Fibroblast of pulmonary artery (primary cell): Measurements from ENCODE around the gene ZBTB11.
A peak's percentile ranks its signal among the peaks of the same experiment; 100 is the strongest.
"Not testable (repeated sequence)": the region's sequence is repeated elsewhere in the genome, so short reads cannot be mapped to it uniquely, and the experiment has no call there.

Experiments used
- DNase-seq: peaks from one replicate; pipeline ENCODE4 v3.0.0-alpha.2; 2010; ENCODE audit warnings: low read depth
- H3K4me3 ChIP-seq: replicated peaks from 2 replicates; pipeline ENCODE4 v1.5.1; 2011; ENCODE audit warnings: low read depth, mild to moderate bottlenecking, control low read depth, low read length, moderate library complexity
- CTCF ChIP-seq: IDR thresholded peaks from 2 replicates; pipeline ENCODE4 v1.5.1; 2011; ENCODE audit warnings: mild to moderate bottlenecking, control low read depth, low read length, inconsistent platforms; ENCODE audit errors: missing control alignments

Gene ZBTB11

GRCh38 chr3:101687142-101687931 is 10.4 kb upstream of the ZBTB11 start:
- H3K4me3 ChIP-seq: peak overlapping the region; percentile 95
- no peak for DNase-seq
- TF ChIP-seq CTCF: no peak

- no peak for DNase-seq
Measured at GRCh38 chr3:101685870-101686307, 9.0 kb upstream of the ZBTB11 start.

GRCh38 chr3:101685050-101685400 is 8.1 kb upstream of the ZBTB11 start:
- no peak for DNase-seq
- H3K4me3 ChIP-seq: peak overlapping the region; percentile 95
- no peak for TF ChIP-seq CTCF

More at GRCh38 chr3:101685870-101686307, 9.0 kb upstream of the ZBTB11 start:
- no peak for TF ChIP-seq CTCF
- peak overlapping the region; percentile 95 for H3K4me3 ChIP-seq

GRCh38 chr3:101680466-101680865 is 3.5 kb upstream of the ZBTB11 start:
- no peak for DNase-seq
- no peak overlapping the region for H3K4me3 ChIP-seq
- no peak for TF ChIP-seq CTCF

- DNase-seq, H3K4me3 ChIP-seq: not testable (repeated sequence)
Measured at GRCh38 chr3:101678837-101679236, 1.9 kb upstream of the ZBTB11 start.

GRCh38 chr3:101677436-101678286 is 729 bp upstream of the ZBTB11 start:
- DNase-seq: no peak
- no peak for TF ChIP-seq CTCF
- H3K4me3 ChIP-seq: peak overlapping the region; percentile 96

- H3K4me3 ChIP-seq: peak overlapping the region; percentile 96
- no peak for TF ChIP-seq CTCF
- DNase-seq: peak; percentile 97
Measured at GRCh38 chr3:101676216-101676764, 642 bp downstream of the ZBTB11 start.
